Measurements from ENCODE around the gene TMEM141.
"Not testable (repeated sequence)": the region's sequence is repeated elsewhere in the genome, so short reads cannot be mapped to it uniquely, and the experiment has no call there.

GRCh38 chr9:136788644-136789522 is 2.3 kb upstream of the TMEM141 start:
- TF ChIP-seq CTCF (IDR thresholded peaks at IDR 0.05; ENCODE audit: low read depth, low read length); POLR2A (IDR thresholded peaks at IDR 0.05; ENCODE audit: extremely low read depth, insufficient read length); MAX (IDR thresholded peaks at IDR 0.05; ENCODE audit: low read depth, low read length); MYC (IDR thresholded peaks at IDR 0.05; ENCODE audit: low read depth, low read length): not testable (repeated sequence)

Data from NB4 (cell line).